Measurements from ENCODE around the gene PARD3B. TPM values are rescaled to one million over a fixed set of nuclear protein-coding genes. Genes with fewer than 3 reads are reported as not detected.

PARD3B gene
- total and polyA plus RNA-seq, 8 donors: 18.5 to 24.6 (median 21.1) TPM

DNA sequence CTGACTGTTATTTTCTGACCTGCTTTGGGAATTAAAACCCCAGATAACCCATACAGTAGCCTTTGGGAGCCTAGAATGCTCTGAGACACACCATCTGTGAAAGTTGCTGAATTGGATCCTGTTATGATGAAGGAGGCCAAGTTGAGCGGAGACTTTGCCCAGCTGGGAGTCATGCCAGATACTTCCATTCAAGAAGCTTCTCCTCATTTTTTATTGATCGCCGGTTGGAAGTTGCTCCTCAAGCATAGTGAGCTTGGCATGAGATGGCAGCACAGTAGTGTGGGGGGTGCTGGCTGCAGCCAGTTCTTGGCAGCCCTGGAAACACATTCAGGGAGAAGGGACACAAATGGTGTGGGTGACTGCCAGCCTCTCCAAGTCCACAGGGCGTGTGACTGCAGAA is 866.3 kb downstream of the PARD3B start:
- H3K36me3 ChIP-seq: no peaks in the 10 kb centered on the region
- no peak for ATAC-seq
- H3K4me1 ChIP-seq: no peaks in the 10 kb centered on the region
- no peaks in the 10 kb centered on the region for H3K27me3 ChIP-seq
- H3K4me3 ChIP-seq: no peak overlapping the region
- H3K27ac ChIP-seq: no peak overlapping the region
- TF ChIP-seq, protein P1, sequence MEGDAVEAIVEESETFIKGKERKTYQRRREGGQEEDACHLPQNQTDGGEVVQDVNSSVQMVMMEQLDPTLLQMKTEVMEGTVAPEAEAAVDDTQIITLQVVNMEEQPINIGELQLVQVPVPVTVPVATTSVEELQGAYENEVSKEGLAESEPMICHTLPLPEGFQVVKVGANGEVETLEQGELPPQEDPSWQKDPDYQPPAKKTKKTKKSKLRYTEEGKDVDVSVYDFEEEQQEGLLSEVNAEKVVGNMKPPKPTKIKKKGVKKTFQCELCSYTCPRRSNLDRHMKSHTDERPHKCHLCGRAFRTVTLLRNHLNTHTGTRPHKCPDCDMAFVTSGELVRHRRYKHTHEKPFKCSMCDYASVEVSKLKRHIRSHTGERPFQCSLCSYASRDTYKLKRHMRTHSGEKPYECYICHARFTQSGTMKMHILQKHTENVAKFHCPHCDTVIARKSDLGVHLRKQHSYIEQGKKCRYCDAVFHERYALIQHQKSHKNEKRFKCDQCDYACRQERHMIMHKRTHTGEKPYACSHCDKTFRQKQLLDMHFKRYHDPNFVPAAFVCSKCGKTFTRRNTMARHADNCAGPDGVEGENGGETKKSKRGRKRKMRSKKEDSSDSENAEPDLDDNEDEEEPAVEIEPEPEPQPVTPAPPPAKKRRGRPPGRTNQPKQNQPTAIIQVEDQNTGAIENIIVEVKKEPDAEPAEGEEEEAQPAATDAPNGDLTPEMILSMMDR (IDR thresholded peaks at IDR 0.05): no peak
- intact Hi-C loops (cut with DNase I): no loop called here
- DNase-seq: peak in 1 of 4 donors; percentile 21
- H3K9me3 ChIP-seq: no peaks in the 10 kb centered on the region

GRCh38 chr2:205424326-205424725 is 879.1 kb downstream of the PARD3B start:
- Histone ChIP-seq H3K27ac (no peak overlapping the region), H3K27me3 (no peaks in the 10 kb centered on the region), H3K4me3 (no peak overlapping the region), H3K4me1 (no peaks in the 10 kb centered on the region), H3K36me3 (no peaks in the 10 kb centered on the region), H3K9me3 (no peaks in the 10 kb centered on the region)
- no peak for DNase-seq
- TF ChIP-seq, protein P1 (IDR thresholded peaks at IDR 0.05): no peak
- intact Hi-C loops (cut with DNase I): no loop called here
- ATAC-seq: no peak

DNA sequence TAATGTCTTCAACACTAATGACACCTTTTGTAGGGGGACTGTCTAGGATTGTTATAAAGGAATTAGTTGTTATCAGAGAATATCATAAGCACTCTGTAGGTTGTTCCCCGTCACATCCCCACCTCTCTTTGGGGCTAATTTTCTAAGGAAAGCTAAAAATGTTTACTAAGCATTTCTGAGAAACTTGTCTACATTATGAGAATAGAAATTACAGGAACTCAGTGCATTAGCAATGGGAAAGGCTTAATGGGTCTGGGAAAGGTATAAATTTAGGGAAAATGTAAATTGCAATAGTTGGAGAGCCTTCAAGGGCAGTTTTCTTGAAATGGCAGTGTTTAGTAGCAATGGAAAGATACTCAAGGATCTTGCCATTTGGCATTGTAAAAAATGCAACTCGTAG is 879.8 kb downstream of the PARD3B start:
- DNase-seq (no peak), ATAC-seq (no peak)
- Histone ChIP-seq H3K4me3 (no peak overlapping the region), H3K27me3 (no peaks in the 10 kb centered on the region), H3K36me3 (no peaks in the 10 kb centered on the region), H3K4me1 (no peaks in the 10 kb centered on the region), H3K9me3 (no peaks in the 10 kb centered on the region), H3K27ac (no peak overlapping the region)
- intact Hi-C loops (cut with DNase I): no loop called here
- TF ChIP-seq, protein P1 (IDR thresholded peaks at IDR 0.05): no peak

DNA sequence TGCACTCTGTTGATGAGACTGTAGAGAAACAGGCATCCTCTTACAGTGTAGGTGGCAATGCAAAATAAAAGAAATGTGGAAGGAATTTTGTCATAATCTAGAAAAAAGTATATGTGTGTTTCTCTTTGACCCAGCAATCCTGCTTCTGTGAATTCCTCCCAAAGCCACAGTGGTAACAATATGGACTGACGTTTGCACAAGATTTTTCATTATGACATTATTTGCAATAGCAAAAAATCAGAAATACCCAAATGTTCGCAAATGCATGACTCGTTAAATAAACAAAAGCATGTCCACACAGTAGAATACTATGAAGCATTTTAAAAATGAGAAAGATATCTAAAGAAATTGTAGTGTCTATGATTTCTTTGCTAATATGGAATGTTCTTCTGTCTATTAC is 881.8 kb downstream of the PARD3B start:
- no peak overlapping the region for H3K27ac ChIP-seq
- H3K4me3 ChIP-seq: no peak overlapping the region
- H3K9me3 ChIP-seq: no peaks in the 10 kb centered on the region
- no peaks in the 10 kb centered on the region for H3K36me3 ChIP-seq
- ATAC-seq (no peak), DNase-seq (no peak)
- intact Hi-C loops (cut with DNase I): no loop called here
- TF ChIP-seq, protein P1 (IDR thresholded peaks at IDR 0.05): no peak
- no peaks in the 10 kb centered on the region for H3K4me1 ChIP-seq
- no peaks in the 10 kb centered on the region for H3K27me3 ChIP-seq

GRCh38 chr2:205428811-205429210 is 883.5 kb downstream of the PARD3B start:
- H3K36me3 ChIP-seq: no peaks in the 10 kb centered on the region
- no peaks in the 10 kb centered on the region for H3K9me3 ChIP-seq
- no peaks in the 10 kb centered on the region for H3K27me3 ChIP-seq
- DNase-seq: no peak
- ATAC-seq: no peak
- no peak overlapping the region for H3K27ac ChIP-seq
- TF ChIP-seq, protein P1 (IDR thresholded peaks at IDR 0.05): no peak
- H3K4me1 ChIP-seq: no peaks in the 10 kb centered on the region
- intact Hi-C loops (cut with DNase I): no loop called here
- no peak overlapping the region for H3K4me3 ChIP-seq
